Esophagus squamous epithelium (tissue), 4 donors: ENCODE results near the gene SMAD7.

Experiments used
- POLR2A ChIP-seq, 4 donors: fragments of 450-650 bp; IDR thresholded peaks; one replicate each; pipeline ENCODE4 v1.6.1; 2017; ENCODE audit warnings: antibody characterized with exemption in 4 of 4, mild to moderate bottlenecking in 4 of 4, moderate library complexity in 3 of 4
- TF ChIP-seq, protein P1 (sequence below), 6 experiments: fragments of 450-650 bp in 4 of 6; fragments of 200-600 bp in 2 of 6; sonication (generic) in 2 of 6; IDR thresholded peaks; one replicate each; pipeline ENCODE4 v1.5.1; 2016 to 2019; ENCODE audit warnings: antibody characterized with exemption in 6 of 6, mild to moderate bottlenecking in 4 of 6, moderate library complexity in 4 of 6

GRCh38 chr18:48934415-48934722 lies 16.4 kb downstream of the SMAD7 start:
- TF ChIP-seq, protein P1, sequence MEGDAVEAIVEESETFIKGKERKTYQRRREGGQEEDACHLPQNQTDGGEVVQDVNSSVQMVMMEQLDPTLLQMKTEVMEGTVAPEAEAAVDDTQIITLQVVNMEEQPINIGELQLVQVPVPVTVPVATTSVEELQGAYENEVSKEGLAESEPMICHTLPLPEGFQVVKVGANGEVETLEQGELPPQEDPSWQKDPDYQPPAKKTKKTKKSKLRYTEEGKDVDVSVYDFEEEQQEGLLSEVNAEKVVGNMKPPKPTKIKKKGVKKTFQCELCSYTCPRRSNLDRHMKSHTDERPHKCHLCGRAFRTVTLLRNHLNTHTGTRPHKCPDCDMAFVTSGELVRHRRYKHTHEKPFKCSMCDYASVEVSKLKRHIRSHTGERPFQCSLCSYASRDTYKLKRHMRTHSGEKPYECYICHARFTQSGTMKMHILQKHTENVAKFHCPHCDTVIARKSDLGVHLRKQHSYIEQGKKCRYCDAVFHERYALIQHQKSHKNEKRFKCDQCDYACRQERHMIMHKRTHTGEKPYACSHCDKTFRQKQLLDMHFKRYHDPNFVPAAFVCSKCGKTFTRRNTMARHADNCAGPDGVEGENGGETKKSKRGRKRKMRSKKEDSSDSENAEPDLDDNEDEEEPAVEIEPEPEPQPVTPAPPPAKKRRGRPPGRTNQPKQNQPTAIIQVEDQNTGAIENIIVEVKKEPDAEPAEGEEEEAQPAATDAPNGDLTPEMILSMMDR (IDR thresholded peaks at IDR 0.05): no peak
- TF ChIP-seq POLR2A (IDR thresholded peaks at IDR 0.05): no peak
